ENCODE results near the gene RNF5.
"Not testable (repeated sequence)": the region's sequence is repeated elsewhere in the genome, so short reads cannot be mapped to it uniquely, and the experiment has no call there.

The RNF5 gene

GRCh38 chr6:32177788-32178546 lies at the start of gene RNF5:
Gene RNF5 (plus strand): TSS chr6:32178405. CDS start chr6:32178512, 107 bp downstream.
- peak; percentile 100 for DNase-seq

GRCh38 chr6:32128751-32129296 lies 49.4 kb upstream of the RNF5 start:
- no peak for DNase-seq

- peak; percentile 85 for DNase-seq
Measured at GRCh38 chr6:32129297-32130088, 48.7 kb upstream of the RNF5 start.

GRCh38 chr6:32131439-32131948 lies 46.7 kb upstream of the RNF5 start:
- no peak for DNase-seq

GRCh38 chr6:32132110-32132509 lies 46.1 kb upstream of the RNF5 start:
- DNase-seq: no peak

GRCh38 chr6:32133786-32134185 lies 44.4 kb upstream of the RNF5 start:
- DNase-seq: no peak

- DNase-seq: no peak
Measured at GRCh38 chr6:32137454-32137853, 40.8 kb upstream of the RNF5 start.

- DNase-seq: no peak
Measured at GRCh38 chr6:32139590-32139989, 38.6 kb upstream of the RNF5 start.

- no peak for DNase-seq
Measured at GRCh38 chr6:32140420-32141046, 37.7 kb upstream of the RNF5 start.

GRCh38 chr6:32144238-32144637 lies 34.0 kb upstream of the RNF5 start:
- not testable (repeated sequence) for DNase-seq

GRCh38 chr6:32146287-32146686 lies 31.9 kb upstream of the RNF5 start:
- DNase-seq: no peak

- DNase-seq: no peak
Measured at GRCh38 chr6:32146687-32147086, 31.5 kb upstream of the RNF5 start.

- DNase-seq: no peak
Measured at GRCh38 chr6:32147401-32148132, 30.6 kb upstream of the RNF5 start.

GRCh38 chr6:32148289-32149091 lies 29.7 kb upstream of the RNF5 start:
- DNase-seq: no peak

- DNase-seq: no peak
Measured at GRCh38 chr6:32149092-32149755, 29.0 kb upstream of the RNF5 start.

GRCh38 chr6:32149932-32150870 lies 28.0 kb upstream of the RNF5 start:
- DNase-seq: no peak

- no peak for DNase-seq
Measured at GRCh38 chr6:32151181-32151862, 26.9 kb upstream of the RNF5 start.

- DNase-seq: no peak
Measured at GRCh38 chr6:32151863-32152768, 26.1 kb upstream of the RNF5 start, which contains the start of gene PRRT1. Gene PRRT1 (minus strand): TSS chr6:32151939. CDS start chr6:32151827, 112 bp downstream.

All from NCI-H1105 treated with DMSO at 0.1 percent for 48 hours (cell line).